ENCODE data around the gene ESD. TPM values are rescaled to one million over a fixed set of nuclear protein-coding genes. Genes with fewer than 3 reads are reported as not detected.

Gene ESD
- total and polyA plus RNA-seq, 2 experiments from 2014 or later, result 61.0 to 123 TPM

- H3K4me2 ChIP-seq, result no peak overlapping the region
- Mint-ChIP-seq H3K27ac (no peak overlapping the region), H3K9me3 (no peaks in the 10 kb centered on the region), H3K27me3 (ENCODE audit: insufficient read depth, low read depth, poor library complexity) (no peaks in the 10 kb centered on the region), H3K36me3 (ENCODE audit: low read depth) (peaks cover 2% of the 10 kb centered on the region; the same call in 2 of the 3 replicates), H3K4me1 (peaks cover 6% of the 10 kb centered on the region), H3K4me3 (no peak overlapping the region)
- H3K36me3 ChIP-seq (ENCODE audit: insufficient read depth), result 0 out of 2 replicates have a peak, but pooled peaks cover 3% of the 10 kb centered on the region
- no peak overlapping the region for H2AFZ ChIP-seq
- TF ChIP-seq CTCF (conservative IDR thresholded peaks at IDR 0.05; ENCODE audit: low read depth in 2 of 2) (no peak), REST (IDR thresholded peaks at IDR 0.05; ENCODE audit: unreplicated experiment) (no peak), NANOG (IDR thresholded peaks at IDR 0.05; ENCODE audit: borderline replicate concordance) (no peak), STAT1 (IDR thresholded peaks at IDR 0.05; ENCODE audit: unreplicated experiment) (no peak), ETS1 (IDR thresholded peaks at IDR 0.05) (no peak), EZH2phosphoT487 (IDR thresholded peaks at IDR 0.05; ENCODE audit: unreplicated experiment) (no peak), ZNF331 (CRISPR knock-in tag; IDR thresholded peaks at IDR 0.05; ENCODE audit: low read depth) (no peak), EZH2 (IDR thresholded peaks at IDR 0.05; ENCODE audit: low read depth, unreplicated experiment) (no peak), JUNB (IDR thresholded peaks at IDR 0.05; ENCODE audit: unreplicated experiment) (no peak), CREB1 (CRISPR knock-in tag; IDR thresholded peaks at IDR 0.05; ENCODE audit: low read depth) (no peak), ZNF462 (CRISPR knock-in tag; IDR thresholded peaks at IDR 0.05) (no peak), ZNF114 (CRISPR knock-in tag; IDR thresholded peaks at IDR 0.05) (no peak), POLR2AphosphoS5 (IDR thresholded peaks at IDR 0.05; ENCODE audit: low read depth) (no peak)
- peaks cover 5% of the 10 kb centered on the region for H3K4me1 ChIP-seq (ENCODE audit: insufficient read depth)
- H3K27me3 ChIP-seq (ENCODE audit: insufficient read depth), result no peaks in the 10 kb centered on the region
- no peaks in the 10 kb centered on the region for H3K9me2 ChIP-seq (ENCODE audit: insufficient read depth)
- H3K27ac ChIP-seq (ENCODE audit: low read depth), result no peak overlapping the region
- no peak for DNase-seq (ENCODE audit: low spot score)
- H3K4me3 ChIP-seq, result no peak overlapping the region
- no peaks in the 10 kb centered on the region for H3F3A ChIP-seq (replicated peaks; ENCODE audit: low read depth)
- H4K20me1 ChIP-seq (replicated peaks; ENCODE audit: insufficient read depth), result no peaks in the 10 kb centered on the region
- ATAC-seq, result no peak
- H3K79me2 ChIP-seq (replicated peaks; ENCODE audit: insufficient read depth), result no peaks in the 10 kb centered on the region
Observed at GRCh38 chr13:46735425-46735824, 61.5 kb downstream of the ESD start.
